Right atrium auricular region (tissue), 2 donors: ENCODE data around the gene PRTFDC1. TPM values are rescaled to one million over a fixed set of nuclear protein-coding genes. Genes with fewer than 3 reads are reported as not detected.

ENCODE experiments used
- DNase-seq: peaks from one replicate; pipeline ENCODE4 v3.0.0-alpha.2; 2019; ENCODE audit warnings: low spot score
- H3K27ac ChIP-seq, 2 donors: fragments of 200-600 bp; sonication (generic); 1 replicate in 1 of 2; 2 replicates in 1 of 2; pipeline ENCODE4 v1.5.1; 2016 to 2019
- H3K27me3 ChIP-seq, 2 donors: fragments of 200-600 bp; sonication (generic); one replicate each; pipeline versions ENCODE4 v1.5.1 to v1.6.0; 2017 to 2019
- H3K36me3 ChIP-seq: fragments of 200-600 bp; sonication (generic); one replicate; pipeline ENCODE4 v1.5.1; 2016
- H3K4me1 ChIP-seq, 2 donors: fragments of 200-600 bp; sonication (generic); one replicate each; pipeline versions ENCODE4 v1.5.1 to v1.6.0; 2017 to 2019
- H3K4me3 ChIP-seq, 2 donors: fragments of 200-600 bp; sonication (generic); 1 replicate in 1 of 2; 2 replicates in 1 of 2; pipeline ENCODE4 v1.5.1; 2017 to 2019; ENCODE audit warnings: mild to moderate bottlenecking in 1 of 2, moderate library complexity in 1 of 2
- H3K9me3 ChIP-seq, 2 donors: fragments of 200-600 bp; sonication (generic); one replicate each; pipeline ENCODE4 v1.5.1; 2019
- total RNA-seq, 2 donors: library from RNA; depleted of rRNA; stranded (reverse); fragments of >200 nt; gene quantifications; one replicate each; pipeline ENCODE4 v1.1.0, GENCODE V29; 2016
- TF ChIP-seq, protein P1 (sequence below), 2 donors: fragments of 200-600 bp; sonication (generic); IDR thresholded peaks; one replicate each; pipeline ENCODE4 v1.5.1; 2019; ENCODE audit warnings: antibody characterized with exemption in 2 of 2

The PRTFDC1 gene
- total RNA-seq, 2 donors from 2014 or later, result 4.0 to 5.6 TPM

DNA sequence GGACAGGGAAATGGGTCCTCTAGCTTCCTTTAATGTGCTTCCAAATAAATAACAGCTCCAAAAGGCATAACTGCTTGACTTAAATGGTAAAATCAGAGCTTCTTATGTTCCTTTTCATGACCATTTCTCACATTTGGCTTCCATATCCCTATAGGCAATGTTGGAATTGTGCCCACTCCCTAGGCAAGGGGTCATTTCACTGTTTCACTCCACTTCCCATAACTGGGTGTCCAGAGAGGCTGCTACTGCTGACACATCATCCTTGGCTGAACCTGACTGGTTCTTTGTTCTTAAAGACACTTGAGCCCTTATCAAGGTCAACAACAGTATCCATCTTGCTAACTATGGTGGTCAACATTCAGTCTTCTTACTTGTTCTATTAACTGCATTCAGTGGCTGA is 37.1 kb downstream of the PRTFDC1 start:
- H3K4me3 ChIP-seq, result no peak overlapping the region
- H3K9me3 ChIP-seq, result no peaks in the 10 kb centered on the region
- no peak overlapping the region for H3K27ac ChIP-seq
- no peaks in the 10 kb centered on the region for H3K27me3 ChIP-seq
- DNase-seq, result no peak
- no peaks in the 10 kb centered on the region for H3K36me3 ChIP-seq
- H3K4me1 ChIP-seq, result peaks cover 0 to 9% of the 10 kb centered on the region in 2 donors
- TF ChIP-seq, protein P1, sequence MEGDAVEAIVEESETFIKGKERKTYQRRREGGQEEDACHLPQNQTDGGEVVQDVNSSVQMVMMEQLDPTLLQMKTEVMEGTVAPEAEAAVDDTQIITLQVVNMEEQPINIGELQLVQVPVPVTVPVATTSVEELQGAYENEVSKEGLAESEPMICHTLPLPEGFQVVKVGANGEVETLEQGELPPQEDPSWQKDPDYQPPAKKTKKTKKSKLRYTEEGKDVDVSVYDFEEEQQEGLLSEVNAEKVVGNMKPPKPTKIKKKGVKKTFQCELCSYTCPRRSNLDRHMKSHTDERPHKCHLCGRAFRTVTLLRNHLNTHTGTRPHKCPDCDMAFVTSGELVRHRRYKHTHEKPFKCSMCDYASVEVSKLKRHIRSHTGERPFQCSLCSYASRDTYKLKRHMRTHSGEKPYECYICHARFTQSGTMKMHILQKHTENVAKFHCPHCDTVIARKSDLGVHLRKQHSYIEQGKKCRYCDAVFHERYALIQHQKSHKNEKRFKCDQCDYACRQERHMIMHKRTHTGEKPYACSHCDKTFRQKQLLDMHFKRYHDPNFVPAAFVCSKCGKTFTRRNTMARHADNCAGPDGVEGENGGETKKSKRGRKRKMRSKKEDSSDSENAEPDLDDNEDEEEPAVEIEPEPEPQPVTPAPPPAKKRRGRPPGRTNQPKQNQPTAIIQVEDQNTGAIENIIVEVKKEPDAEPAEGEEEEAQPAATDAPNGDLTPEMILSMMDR (IDR thresholded peaks at IDR 0.05), result no peak

DNA sequence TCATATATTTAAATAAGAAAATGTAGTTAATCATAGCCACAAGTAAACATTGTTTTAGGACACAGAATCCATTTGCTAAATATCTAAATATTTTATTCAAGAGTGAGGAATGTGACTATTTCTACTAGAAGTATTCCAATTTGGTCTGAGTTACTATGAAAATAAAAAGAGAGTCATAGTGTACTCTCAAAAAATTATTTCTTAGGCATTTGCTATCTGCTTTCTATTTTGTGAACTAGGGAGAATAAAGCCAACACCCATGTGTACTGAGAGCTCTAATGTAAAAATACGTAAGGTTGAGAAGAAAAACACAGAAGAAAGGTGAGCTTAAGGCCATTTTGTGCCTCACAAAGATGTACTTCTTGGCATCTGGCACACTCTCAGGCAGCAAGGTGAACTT is 38.3 kb downstream of the PRTFDC1 start:
- H3K27me3 ChIP-seq, result no peaks in the 10 kb centered on the region
- no peaks in the 10 kb centered on the region for H3K9me3 ChIP-seq
- H3K36me3 ChIP-seq, result no peaks in the 10 kb centered on the region
- DNase-seq, result no peak
- peak overlapping the region; percentile 24 to 52 for H3K27ac ChIP-seq
- peaks cover 0 to 9% of the 10 kb centered on the region in 2 donors for H3K4me1 ChIP-seq
- no peak overlapping the region for H3K4me3 ChIP-seq
- TF ChIP-seq, protein P1 (IDR thresholded peaks at IDR 0.05), result no peak

DNA sequence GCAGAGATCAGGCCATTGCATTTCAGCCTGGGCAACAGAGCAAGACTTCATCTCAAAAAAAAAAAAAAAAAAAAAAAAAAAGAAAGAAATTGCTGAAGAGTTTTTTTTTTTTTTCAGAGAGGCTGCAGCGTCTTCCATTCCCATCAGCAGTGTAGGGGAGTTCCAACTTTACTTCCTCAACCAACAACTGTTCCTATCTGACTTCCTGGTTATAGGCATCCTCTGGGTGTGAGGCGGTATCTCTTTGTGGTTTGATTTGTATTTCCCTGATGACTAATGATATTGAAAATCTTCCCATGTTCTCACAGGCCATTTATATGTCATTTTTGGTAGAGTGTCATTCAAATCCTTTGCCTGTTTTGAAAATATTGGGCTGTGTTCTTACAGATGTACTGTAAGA is 40.2 kb downstream of the PRTFDC1 start:
- H3K4me3 ChIP-seq, result no peak overlapping the region
- H3K27ac ChIP-seq, result no peak overlapping the region
- no peak for DNase-seq
- H3K9me3 ChIP-seq, result no peaks in the 10 kb centered on the region
- H3K27me3 ChIP-seq, result no peaks in the 10 kb centered on the region
- H3K36me3 ChIP-seq, result no peaks in the 10 kb centered on the region
- TF ChIP-seq, protein P1 (IDR thresholded peaks at IDR 0.05), result no peak
- peaks cover 0 to 9% of the 10 kb centered on the region in 2 donors for H3K4me1 ChIP-seq

DNA sequence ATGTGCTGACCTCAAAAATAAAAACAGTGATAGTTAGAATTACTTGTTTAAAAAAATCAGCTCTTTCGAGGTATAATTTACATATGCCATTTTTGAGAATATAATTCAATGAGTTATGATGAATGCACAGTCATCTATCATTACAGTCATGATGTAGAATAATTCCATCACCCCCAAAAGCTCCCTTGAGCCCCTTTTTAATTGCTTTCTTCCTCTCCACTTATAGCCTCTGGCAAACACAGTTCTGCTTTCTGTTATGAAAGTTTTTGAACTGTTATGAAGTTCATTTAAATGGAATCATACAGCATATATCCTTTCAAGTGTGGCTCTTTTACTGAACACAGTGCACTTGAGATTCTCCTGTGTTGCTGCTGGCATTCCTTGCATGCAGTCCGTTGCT is 41.4 kb downstream of the PRTFDC1 start:
- Histone ChIP-seq H3K36me3 (no peaks in the 10 kb centered on the region), H3K4me1 (peaks cover 0 to 9% of the 10 kb centered on the region in 2 donors), H3K4me3 (no peak overlapping the region), H3K9me3 (no peaks in the 10 kb centered on the region), H3K27ac (no peak overlapping the region), H3K27me3 (no peaks in the 10 kb centered on the region)
- TF ChIP-seq, protein P1 (IDR thresholded peaks at IDR 0.05), result no peak
- DNase-seq, result no peak

DNA sequence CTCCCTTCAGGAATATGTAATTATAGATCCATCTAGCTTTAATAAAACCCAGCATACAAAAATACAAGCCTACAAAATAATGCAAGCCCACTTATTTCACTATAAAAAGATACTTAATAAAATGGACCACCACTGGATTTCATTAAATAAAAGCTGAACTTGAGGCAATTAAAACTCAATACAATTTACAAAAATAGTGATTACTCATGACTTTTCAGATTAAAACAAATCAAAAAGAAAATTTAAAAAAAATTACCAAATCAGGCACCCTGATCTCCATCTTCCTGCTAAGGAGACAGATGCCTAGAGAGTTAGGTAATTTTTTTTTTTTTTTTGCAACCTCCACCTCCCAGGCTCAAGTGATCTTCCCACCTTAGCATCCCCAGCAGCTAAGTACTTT is 41.8 kb downstream of the PRTFDC1 start:
- Histone ChIP-seq H3K27ac (no peak overlapping the region), H3K9me3 (no peaks in the 10 kb centered on the region), H3K4me1 (peaks cover 0 to 4% of the 10 kb centered on the region in 2 donors), H3K27me3 (no peaks in the 10 kb centered on the region), H3K36me3 (no peaks in the 10 kb centered on the region), H3K4me3 (no peak overlapping the region)
- no peak for DNase-seq
- TF ChIP-seq, protein P1 (IDR thresholded peaks at IDR 0.05), result no peak

DNA sequence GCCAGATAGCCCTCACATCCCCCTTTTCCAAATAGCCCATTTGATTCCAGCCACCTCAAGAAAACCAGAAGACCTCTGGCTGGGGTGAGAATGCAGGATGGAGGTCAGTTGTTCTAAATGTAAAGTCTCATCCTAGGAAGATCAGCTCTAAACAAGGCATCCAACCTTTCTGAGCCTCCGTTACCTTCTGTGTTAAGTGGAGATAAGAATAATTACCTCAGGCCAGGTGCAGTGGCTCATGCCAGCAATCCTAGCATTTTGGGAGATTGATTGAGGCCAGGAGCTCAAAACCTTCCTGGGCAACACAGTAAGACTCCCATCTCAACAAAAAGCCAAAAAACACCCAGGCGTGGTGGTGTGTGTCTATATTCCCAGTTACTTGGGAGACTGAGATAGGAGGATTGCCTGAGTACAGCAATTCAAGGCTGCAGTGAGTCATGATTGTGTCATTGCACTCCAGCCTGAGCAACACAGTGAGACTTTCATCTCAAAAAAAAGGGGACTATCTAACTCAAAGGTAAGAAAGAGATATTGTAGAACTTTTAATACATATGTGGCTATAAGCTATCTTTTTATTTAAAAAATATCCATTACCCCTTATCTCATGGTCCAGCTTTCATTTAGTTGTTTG is 43.5 kb downstream of the PRTFDC1 start:
- Histone ChIP-seq H3K4me1 (no peaks in the 10 kb centered on the region), H3K4me3 (no peak overlapping the region), H3K27me3 (no peaks in the 10 kb centered on the region), H3K36me3 (no peaks in the 10 kb centered on the region), H3K27ac (no peak overlapping the region), H3K9me3 (no peaks in the 10 kb centered on the region)
- TF ChIP-seq, protein P1 (IDR thresholded peaks at IDR 0.05), result no peak
- DNase-seq, result no peak
